GM23338 (cell line): ENCODE results near the gene CCDC187. TPM values are rescaled to one million over a fixed set of nuclear protein-coding genes. Genes with fewer than 3 reads are reported as not detected.

Source experiments
- ATAC-seq: fragments of 200-7000 bp; cut with Tn5 transposase; 3 replicates; pipeline ENCODE4 v1.9.1; 2020
- DNase-seq: peaks from one replicate; pipeline ENCODE4 v3.0.0-alpha.2; 2015; ENCODE audit warnings: low spot score
- H2AFZ ChIP-seq: fragments of 200-600 bp; sonication (generic); 2 replicates; pipeline ENCODE4 v1.8.0; 2016; ENCODE audit warnings: antibody characterized with exemption, mild to moderate bottlenecking, moderate library complexity
- H3F3A ChIP-seq: fragments of 200-600 bp; sonication (generic); replicated peaks from 2 replicates; pipeline ENCODE4 v1.8.0; 2017; ENCODE audit warnings: antibody characterized with exemption, mixed run types, low read depth
- H3K27ac ChIP-seq: fragments of 200-600 bp; sonication (generic); 2 replicates; pipeline ENCODE4 v1.6.1; 2016; ENCODE audit warnings: low read depth
- H3K27me3 ChIP-seq: fragments of 200-600 bp; sonication (generic); 2 replicates; pipeline ENCODE4 v1.8.0; 2016; ENCODE audit warnings: mild to moderate bottlenecking, mixed run types, moderate library complexity; ENCODE audit not compliant: insufficient read depth
- H3K36me3 ChIP-seq: fragments of 200-600 bp; sonication (generic); 2 replicates; pipeline ENCODE4 v1.8.0; 2016; ENCODE audit warnings: mild to moderate bottlenecking; ENCODE audit not compliant: insufficient read depth
- H3K4me1 ChIP-seq: fragments of 200-600 bp; sonication (generic); 2 replicates; pipeline ENCODE4 v1.8.0; 2016; ENCODE audit warnings: mild to moderate bottlenecking, moderate library complexity; ENCODE audit not compliant: insufficient read depth
- H3K4me2 ChIP-seq: fragments of 200-600 bp; sonication (generic); 2 replicates; pipeline ENCODE4 v1.7.1; 2017; ENCODE audit warnings: mixed run types
- H3K4me3 ChIP-seq: fragments of 200-600 bp; sonication (generic); 2 replicates; pipeline ENCODE4 v1.6.1; 2016; ENCODE audit warnings: mixed run types
- H3K79me2 ChIP-seq: fragments of 200-600 bp; sonication (generic); replicated peaks from 2 replicates; pipeline ENCODE4 v1.8.0; 2017; ENCODE audit warnings: mild to moderate bottlenecking; ENCODE audit not compliant: insufficient read depth
- H3K9me2 ChIP-seq: fragments of 200-600 bp; sonication (generic); 2 replicates; pipeline ENCODE4 v1.8.0; 2017; ENCODE audit not compliant: insufficient read depth
- H4K20me1 ChIP-seq: fragments of 200-600 bp; sonication (generic); replicated peaks from 2 replicates; pipeline ENCODE4 v1.8.0; 2017; ENCODE audit warnings: mild to moderate bottlenecking; ENCODE audit not compliant: insufficient read depth
- H3K27ac Mint-ChIP-seq: 2 replicates; pipeline ENCODE4 v1.8.0; 2020; ENCODE audit warnings: inconsistent platforms, mild to moderate bottlenecking, moderate library complexity, mixed read lengths
- H3K27me3 Mint-ChIP-seq: 3 replicates; pipeline ENCODE4 v1.8.0; 2022; ENCODE audit warnings: low read depth, mild to moderate bottlenecking, moderate library complexity, mixed read lengths, inconsistent platforms; ENCODE audit not compliant: insufficient read depth, poor library complexity
- H3K36me3 Mint-ChIP-seq: 3 replicates; pipeline ENCODE4 v1.8.0; 2021; ENCODE audit warnings: low read depth, mild to moderate bottlenecking, inconsistent platforms, moderate library complexity, mixed read lengths
- H3K4me1 Mint-ChIP-seq: 3 replicates; pipeline ENCODE4 v1.8.0; 2020; ENCODE audit warnings: mild to moderate bottlenecking, inconsistent platforms, mixed read lengths
- H3K4me3 Mint-ChIP-seq: 3 replicates; pipeline ENCODE4 v1.8.0; 2021; ENCODE audit warnings: moderate library complexity, mild to moderate bottlenecking, inconsistent platforms, mixed read lengths
- H3K9me3 Mint-ChIP-seq: 3 replicates; pipeline ENCODE4 v1.8.0; 2020; ENCODE audit warnings: moderate library complexity, mild to moderate bottlenecking, inconsistent platforms, mixed read lengths
- CREB1 ChIP-seq: fragments of 250-450 bp; sonication (Bioruptor Pico); IDR thresholded peaks from 2 replicates; pipeline ENCODE4 v1.5.0; 2020; ENCODE audit warnings: low read depth, mild to moderate bottlenecking, moderate library complexity
- EZH2 ChIP-seq: fragments of 200-600 bp; sonication (generic); IDR thresholded peaks from one replicate; pipeline ENCODE4 v1.8.0; 2017; ENCODE audit warnings: antibody characterized with exemption, mild to moderate bottlenecking, low read depth; ENCODE audit not compliant: unreplicated experiment
- EZH2phosphoT487 ChIP-seq: fragments of 200-600 bp; sonication (generic); IDR thresholded peaks from one replicate; pipeline ENCODE4 v1.8.1; 2018; ENCODE audit warnings: antibody characterized with exemption; ENCODE audit not compliant: unreplicated experiment
- JUNB ChIP-seq: IDR thresholded peaks from one replicate; pipeline ENCODE4 v1.6.1; 2016; ENCODE audit warnings: antibody characterized with exemption; ENCODE audit not compliant: unreplicated experiment
- ZNF114 ChIP-seq: fragments of 250-450 bp; sonication (Bioruptor Pico); IDR thresholded peaks from 2 replicates; pipeline ENCODE4 v1.5.0; 2020; ENCODE audit warnings: mild to moderate bottlenecking, moderate library complexity
- ZNF331 ChIP-seq: fragments of 250-450 bp; sonication (Bioruptor Pico); IDR thresholded peaks from 2 replicates; pipeline ENCODE4 v1.5.0; 2020; ENCODE audit warnings: low read depth, mild to moderate bottlenecking, moderate library complexity
- ZNF462 ChIP-seq: fragments of 250-450 bp; sonication (Bioruptor Pico); IDR thresholded peaks from 2 replicates; pipeline ENCODE4 v1.5.0; 2020; ENCODE audit warnings: mild to moderate bottlenecking, moderate library complexity
- polyA plus RNA-seq: library from polyadenylated mRNA; unstranded; fragments of >200 nt; fragmentation: Nextera tagmentation; extraction: Ambion mirVana; gene quantifications from 2 replicates; pipeline ENCODE4 v1.2.1, GENCODE V29; 2016
- total RNA-seq: library from RNA; depleted of rRNA; stranded (reverse); fragments of >200 nt; shearing (Covaris generic); gene quantifications from 2 replicates; pipeline ENCODE4 v1.2.3, GENCODE V29; 2014

The CCDC187 gene
- total and polyA plus RNA-seq, 2 experiments from 2014 or later = 0.14 TPM; not detected in 1

DNA sequence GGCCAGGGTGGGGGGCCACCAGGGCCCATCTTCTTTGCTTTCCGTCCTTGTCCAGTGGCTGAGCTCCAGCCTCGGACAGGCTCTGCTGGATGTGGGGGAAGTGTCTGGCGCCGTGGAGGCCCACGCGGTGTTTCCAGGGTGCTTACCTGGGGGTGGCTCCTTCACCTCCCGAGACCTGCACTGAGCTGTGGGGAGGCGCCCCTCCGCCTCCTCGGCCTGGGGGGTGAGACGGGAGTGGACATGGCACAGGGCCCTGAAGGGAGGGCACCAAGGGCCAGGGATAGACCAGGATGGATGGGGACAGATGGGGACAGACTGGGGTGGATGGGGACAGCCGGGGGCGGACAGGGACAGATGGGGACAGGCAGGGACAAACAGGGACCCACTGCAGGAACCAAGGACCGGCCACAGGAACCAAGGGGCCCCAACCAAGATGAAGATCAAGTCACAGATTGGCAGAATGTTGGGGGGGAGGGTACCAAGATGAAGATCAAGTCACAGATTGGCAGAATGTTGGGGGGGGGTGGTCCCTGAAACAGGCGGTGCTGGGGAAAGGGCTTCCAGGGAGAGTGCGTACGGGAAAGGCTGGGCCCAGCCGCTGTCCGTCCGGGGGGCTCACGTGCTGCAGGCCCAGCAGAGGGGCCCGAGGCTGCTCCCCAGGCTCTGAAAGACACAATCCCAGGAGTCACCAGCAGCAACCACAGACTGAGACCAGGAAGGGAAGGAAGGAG lies 44.9 kb downstream of the CCDC187 start:
- Histone ChIP-seq H3K4me1 (no peaks in the 10 kb centered on the region), H3K79me2 (no peaks in the 10 kb centered on the region), H3K36me3 (no peaks in the 10 kb centered on the region), H4K20me1 (no peaks in the 10 kb centered on the region), H3K9me2 (no peaks in the 10 kb centered on the region), H3K4me2 (no peak overlapping the region), H3K27ac (no peak overlapping the region), H2AFZ (no peak overlapping the region), H3F3A (no peaks in the 10 kb centered on the region), H3K27me3 (no peaks in the 10 kb centered on the region), H3K4me3 (no peak overlapping the region)
- H3K27ac Mint-ChIP-seq = no peak overlapping the region
- no peak overlapping the region for H3K4me3 Mint-ChIP-seq
- no peaks in the 10 kb centered on the region for H3K36me3 Mint-ChIP-seq
- no peak for ATAC-seq
- TF ChIP-seq ZNF114 (no peak), ZNF331 (CRISPR knock-in tag) (no peak), EZH2phosphoT487 (no peak), JUNB (no peak), EZH2 (no peak)
- H3K4me1 Mint-ChIP-seq = peaks cover 3% of the 10 kb centered on the region; the same call in 1 of the 3 replicates
- no peaks in the 10 kb centered on the region for H3K9me3 Mint-ChIP-seq
- no peaks in the 10 kb centered on the region for H3K27me3 Mint-ChIP-seq
- DNase-seq = no peak

- H3K9me3 Mint-ChIP-seq = no peaks in the 10 kb centered on the region
- no peaks in the 10 kb centered on the region for H3K27me3 ChIP-seq
- no peak overlapping the region for H3K27ac Mint-ChIP-seq
These were observed 45.6 kb downstream of the CCDC187 start for GRCh38 chr9:136258299-136258625.

More at GRCh38 chr9:136258299-136258625, 45.6 kb downstream of the CCDC187 start:
- no peak overlapping the region for H3K4me3 Mint-ChIP-seq
- Histone ChIP-seq H3K4me1 (no peaks in the 10 kb centered on the region), H4K20me1 (no peaks in the 10 kb centered on the region), H2AFZ (no peak overlapping the region), H3K27ac (no peak overlapping the region), H3K79me2 (no peaks in the 10 kb centered on the region), H3K9me2 (no peaks in the 10 kb centered on the region), H3K4me2 (no peak overlapping the region), H3K4me3 (no peak overlapping the region), H3F3A (no peaks in the 10 kb centered on the region), H3K36me3 (no peaks in the 10 kb centered on the region)
- peaks cover 3% of the 10 kb centered on the region; the same call in 1 of the 3 replicates for H3K4me1 Mint-ChIP-seq
- DNase-seq = no peak
- no peak for ATAC-seq
- no peaks in the 10 kb centered on the region for H3K36me3 Mint-ChIP-seq
- no peaks in the 10 kb centered on the region for H3K27me3 Mint-ChIP-seq
- TF ChIP-seq EZH2 (no peak), ZNF462 (CRISPR knock-in tag) (no peak), CREB1 (no peak), ZNF331 (CRISPR knock-in tag) (no peak), JUNB (no peak)
